ENCODE data around the gene MPPED1. TPM values are rescaled to one million over a fixed set of nuclear protein-coding genes. Genes with fewer than 3 reads are reported as not detected.

Gene MPPED1
- polyA plus RNA-seq, 3 donors = 0.49 to 1.2 (median 0.91) TPM

GRCh38 chr22:43541022-43541421 is 129.2 kb downstream of the MPPED1 start:
- DNase-seq = no peak

GRCh38 chr22:43541462-43542407 is 129.9 kb downstream of the MPPED1 start:
- DNase-seq = no peak

GRCh38 chr22:43542681-43543521 is 131.1 kb downstream of the MPPED1 start:
- no peak for DNase-seq

GRCh38 chr22:43543522-43544288 is 131.9 kb downstream of the MPPED1 start:
- DNase-seq = no peak

- no peak for DNase-seq
These were observed 132.5 kb downstream of the MPPED1 start for GRCh38 chr22:43544289-43544673.

- DNase-seq = no peak
These were observed 134.4 kb downstream of the MPPED1 start for GRCh38 chr22:43546186-43546585.

- no peak for DNase-seq
These were observed 138.3 kb downstream of the MPPED1 start for GRCh38 chr22:43550024-43550620.

GRCh38 chr22:43550672-43551071 is 138.9 kb downstream of the MPPED1 start:
- no peak for DNase-seq

GRCh38 chr22:43553451-43554258 is 141.8 kb downstream of the MPPED1 start:
- no peak for DNase-seq

- DNase-seq = no peak
These were observed 142.4 kb downstream of the MPPED1 start for GRCh38 chr22:43554259-43554636.

- DNase-seq = no peak
These were observed 143.0 kb downstream of the MPPED1 start for GRCh38 chr22:43554694-43555365.

- no peak for DNase-seq
These were observed 144.0 kb downstream of the MPPED1 start for GRCh38 chr22:43555561-43556515.

Other genes starting within 250 kb of the MPPED1 start
- gene TTLL12, start 224.9 kb upstream of the MPPED1 start, polyA plus RNA-seq (ENCODE audit: insufficient read length in 3 of 3) = 10 to 100 TPM; 26.1 to 34.6 (median 29.5) TPM
- gene SCUBE1, start 68.6 kb upstream of the MPPED1 start, polyA plus RNA-seq (ENCODE audit: insufficient read length in 3 of 3) = 10 to 100 TPM in 1 of 3 donors, 1 to 10 TPM in 2; 4.4 to 11.1 (median 7.9) TPM

All from renal pelvis (tissue), 4 donors.